Measurements from ENCODE around the gene CDCP1.

CDCP1 gene

GRCh38 chr3:45054196-45054857 lies 91.9 kb downstream of the CDCP1 start:
- TF ChIP-seq CREB1 (IDR thresholded peaks at IDR 0.05; ENCODE audit: low read depth) (no peak), YY1 (IDR thresholded peaks at IDR 0.05; ENCODE audit: low read depth) (no peak), TCF12 (IDR thresholded peaks at IDR 0.05; ENCODE audit: low read depth) (no peak), TAF1 (IDR thresholded peaks at IDR 0.05; ENCODE audit: low read depth) (no peak), RAD21 (IDR thresholded peaks at IDR 0.05; ENCODE audit: low read depth) (no peak), NFIC (IDR thresholded peaks at IDR 0.05) (no peak), FOXM1 (IDR thresholded peaks at IDR 0.05; ENCODE audit: borderline replicate concordance, low read depth) (no peak), TEAD4 (IDR thresholded peaks at IDR 0.05) (no peak), EP300 (IDR thresholded peaks at IDR 0.05; ENCODE audit: borderline replicate concordance) (no peak), REST (IDR thresholded peaks at IDR 0.05; ENCODE audit: low read depth) (no peak), EGR1 (IDR thresholded peaks at IDR 0.05) (no peak), ZBTB7A (IDR thresholded peaks at IDR 0.05; ENCODE audit: low read depth) (no peak), USF1 (IDR thresholded peaks at IDR 0.05) (no peak)

- TF ChIP-seq RAD21 (IDR thresholded peaks at IDR 0.05; ENCODE audit: low read depth): no peak
- no peak for TF ChIP-seq FOXM1 (IDR thresholded peaks at IDR 0.05; ENCODE audit: borderline replicate concordance, low read depth)
- no peak for TF ChIP-seq MAX (IDR thresholded peaks at IDR 0.05)
- TF ChIP-seq TEAD4 (IDR thresholded peaks at IDR 0.05): no peak
- no peak for TF ChIP-seq ZBTB7A (IDR thresholded peaks at IDR 0.05; ENCODE audit: low read depth)
- no peak for TF ChIP-seq TAF1 (IDR thresholded peaks at IDR 0.05; ENCODE audit: low read depth)
- TF ChIP-seq EP300 (IDR thresholded peaks at IDR 0.05; ENCODE audit: borderline replicate concordance): no peak
- TF ChIP-seq CEBPB (IDR thresholded peaks at IDR 0.05): no peak
- TF ChIP-seq NFIC (IDR thresholded peaks at IDR 0.05): no peak
- TF ChIP-seq CREB1 (IDR thresholded peaks at IDR 0.05; ENCODE audit: low read depth): no peak
- no peak for TF ChIP-seq EGR1 (IDR thresholded peaks at IDR 0.05)
- TF ChIP-seq USF1 (IDR thresholded peaks at IDR 0.05): no peak
- TF ChIP-seq TCF12 (IDR thresholded peaks at IDR 0.05; ENCODE audit: low read depth): no peak
- TF ChIP-seq YY1 (IDR thresholded peaks at IDR 0.05; ENCODE audit: low read depth): no peak
- TF ChIP-seq REST (IDR thresholded peaks at IDR 0.05; ENCODE audit: low read depth): no peak
Observed at GRCh38 chr3:45051685-45052084, 94.5 kb downstream of the CDCP1 start.

- no peak for TF ChIP-seq TAF1 (IDR thresholded peaks at IDR 0.05; ENCODE audit: low read depth)
- no peak for TF ChIP-seq FOXM1 (IDR thresholded peaks at IDR 0.05; ENCODE audit: borderline replicate concordance, low read depth)
- TF ChIP-seq MAX (IDR thresholded peaks at IDR 0.05): no peak
- TF ChIP-seq ZBTB7A (IDR thresholded peaks at IDR 0.05; ENCODE audit: low read depth): no peak
Observed at GRCh38 chr3:45049807-45050206, 96.4 kb downstream of the CDCP1 start.

- TF ChIP-seq FOXM1 (IDR thresholded peaks at IDR 0.05; ENCODE audit: borderline replicate concordance, low read depth) (no peak), TAF1 (IDR thresholded peaks at IDR 0.05; ENCODE audit: low read depth) (no peak), ZBTB7A (IDR thresholded peaks at IDR 0.05; ENCODE audit: low read depth) (no peak), EP300 (IDR thresholded peaks at IDR 0.05; ENCODE audit: borderline replicate concordance) (no peak), TCF12 (IDR thresholded peaks at IDR 0.05; ENCODE audit: low read depth) (no peak), CREB1 (IDR thresholded peaks at IDR 0.05; ENCODE audit: low read depth) (no peak), REST (IDR thresholded peaks at IDR 0.05; ENCODE audit: low read depth) (no peak), TEAD4 (IDR thresholded peaks at IDR 0.05) (no peak), YY1 (IDR thresholded peaks at IDR 0.05; ENCODE audit: low read depth) (no peak), USF1 (IDR thresholded peaks at IDR 0.05) (no peak), NFIC (IDR thresholded peaks at IDR 0.05) (no peak), MAX (IDR thresholded peaks at IDR 0.05) (no peak), RAD21 (IDR thresholded peaks at IDR 0.05; ENCODE audit: low read depth) (no peak), CEBPB (IDR thresholded peaks at IDR 0.05) (no peak), EGR1 (IDR thresholded peaks at IDR 0.05) (no peak)
Observed at GRCh38 chr3:45048244-45048643, 97.9 kb downstream of the CDCP1 start.
